Omental fat pad (tissue), 4 donors: ENCODE data around the gene FAM117A. TPM values are rescaled to one million over a fixed set of nuclear protein-coding genes. Genes with fewer than 3 reads are reported as not detected.
"Not testable (repeated sequence)": the region's sequence is repeated elsewhere in the genome, so short reads cannot be mapped to it uniquely, and the experiment has no call there.

Experiments
- ATAC-seq: fragments of 150-250 bp; one replicate; pipeline ENCODE4 v1.9.1; 2016; ENCODE audit warnings: mild to moderate bottlenecking, moderate library complexity; ENCODE audit not compliant: low FRiP score
- DNase-seq: peaks from one replicate; pipeline ENCODE4 v3.0.0-alpha.2; 2019; ENCODE audit warnings: low spot score
- total RNA-seq, 4 donors: library from RNA; depleted of rRNA; stranded (reverse); fragments of >200 nt; gene quantifications; one replicate each; pipeline ENCODE4 v1.1.0, GENCODE V29; 2016
- TF ChIP-seq, protein P1 (sequence below), 3 donors: fragments of 450-650 bp; IDR thresholded peaks; one replicate each; pipeline ENCODE4 v1.5.1; 2016 to 2017; ENCODE audit warnings: antibody characterized with exemption in 3 of 3, mild to moderate bottlenecking in 3 of 3, moderate library complexity in 2 of 3

FAM117A gene
- total RNA-seq, 4 donors from 2014 or later: 4.1 to 15.8 (median 10.7) TPM

DNA sequence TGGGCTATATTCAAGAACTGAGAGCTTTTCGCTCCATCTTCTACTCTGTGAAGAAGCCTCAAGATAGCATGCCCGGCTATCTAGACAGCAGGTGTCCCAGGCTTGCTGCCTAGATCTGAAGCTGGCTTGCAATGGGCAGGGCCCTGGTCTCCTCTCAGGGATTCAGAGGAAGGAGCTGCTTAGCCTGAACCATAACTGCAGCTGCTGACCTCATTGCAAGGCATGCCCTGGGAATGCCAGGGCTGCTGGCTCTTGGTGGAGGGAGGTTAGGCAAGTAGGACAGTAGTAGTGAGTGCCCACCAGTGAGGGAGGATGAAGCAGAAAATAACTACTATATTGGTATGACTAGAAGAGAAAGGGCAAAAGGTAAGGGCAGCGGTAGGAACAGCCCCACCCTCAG is 34.9 kb downstream of the FAM117A start:
- TF ChIP-seq, protein P1, sequence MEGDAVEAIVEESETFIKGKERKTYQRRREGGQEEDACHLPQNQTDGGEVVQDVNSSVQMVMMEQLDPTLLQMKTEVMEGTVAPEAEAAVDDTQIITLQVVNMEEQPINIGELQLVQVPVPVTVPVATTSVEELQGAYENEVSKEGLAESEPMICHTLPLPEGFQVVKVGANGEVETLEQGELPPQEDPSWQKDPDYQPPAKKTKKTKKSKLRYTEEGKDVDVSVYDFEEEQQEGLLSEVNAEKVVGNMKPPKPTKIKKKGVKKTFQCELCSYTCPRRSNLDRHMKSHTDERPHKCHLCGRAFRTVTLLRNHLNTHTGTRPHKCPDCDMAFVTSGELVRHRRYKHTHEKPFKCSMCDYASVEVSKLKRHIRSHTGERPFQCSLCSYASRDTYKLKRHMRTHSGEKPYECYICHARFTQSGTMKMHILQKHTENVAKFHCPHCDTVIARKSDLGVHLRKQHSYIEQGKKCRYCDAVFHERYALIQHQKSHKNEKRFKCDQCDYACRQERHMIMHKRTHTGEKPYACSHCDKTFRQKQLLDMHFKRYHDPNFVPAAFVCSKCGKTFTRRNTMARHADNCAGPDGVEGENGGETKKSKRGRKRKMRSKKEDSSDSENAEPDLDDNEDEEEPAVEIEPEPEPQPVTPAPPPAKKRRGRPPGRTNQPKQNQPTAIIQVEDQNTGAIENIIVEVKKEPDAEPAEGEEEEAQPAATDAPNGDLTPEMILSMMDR (IDR thresholded peaks at IDR 0.05): no peak
- ATAC-seq (no peak), DNase-seq (no peak)

- TF ChIP-seq, protein P1 (IDR thresholded peaks at IDR 0.05): no peak
- ATAC-seq (no peak), DNase-seq (no peak)
These were observed 35.5 kb downstream of the FAM117A start for GRCh38 chr17:49728425-49728824.

- no peak for DNase-seq
- TF ChIP-seq, protein P1 (IDR thresholded peaks at IDR 0.05): no peak
These were observed 36.6 kb downstream of the FAM117A start for GRCh38 chr17:49727380-49727779.

DNA sequence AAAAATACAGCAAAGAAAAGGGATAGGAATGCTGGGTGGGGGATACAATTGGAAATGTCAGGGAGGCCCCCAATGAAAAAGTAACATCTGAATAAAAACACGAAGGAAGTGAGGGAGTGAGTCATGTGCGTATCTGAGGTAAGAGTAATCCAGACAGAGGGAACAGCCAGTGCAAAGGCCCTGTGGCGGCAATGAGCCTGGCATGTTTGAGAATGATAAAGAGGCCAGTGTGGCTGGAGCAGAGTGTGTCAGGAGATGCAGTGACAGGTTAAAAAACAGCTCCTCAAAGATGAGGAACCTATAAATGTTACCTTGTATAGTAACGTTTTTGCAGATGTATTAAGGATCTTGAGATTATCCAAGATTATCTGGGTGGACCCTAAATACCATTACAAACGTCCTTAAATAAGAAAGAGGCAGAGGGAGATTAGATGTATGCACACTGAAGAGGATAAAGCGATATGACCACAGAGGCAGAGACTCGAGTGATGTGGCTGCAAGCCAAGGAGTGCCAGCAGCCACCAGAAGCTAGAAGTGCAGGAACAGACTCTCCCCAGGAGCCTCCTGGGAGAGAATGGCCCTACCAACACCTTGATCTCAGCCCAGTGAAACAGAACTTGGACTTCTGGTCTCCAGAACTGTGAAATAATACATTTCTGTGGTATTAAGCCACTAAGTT is 38.3 kb downstream of the FAM117A start:
- DNase-seq (no peak), ATAC-seq (no peak)
- TF ChIP-seq, protein P1 (IDR thresholded peaks at IDR 0.05): no peak

More at GRCh38 chr17:49727380-49727779, 36.6 kb downstream of the FAM117A start:
- no peak for ATAC-seq

GRCh38 chr17:49724552-49724951 is 39.4 kb downstream of the FAM117A start:
- ATAC-seq, DNase-seq: not testable (repeated sequence)

GRCh38 chr17:49723423-49723822 is 40.5 kb downstream of the FAM117A start:
- no peak for ATAC-seq
- no peak for DNase-seq
- TF ChIP-seq, protein P1 (IDR thresholded peaks at IDR 0.05): no peak

- DNase-seq: no peak
- TF ChIP-seq, protein P1 (IDR thresholded peaks at IDR 0.05): no peak
- ATAC-seq: no peak
These were observed 41.9 kb downstream of the FAM117A start for GRCh38 chr17:49722066-49722465.
